WTC11 (cell line): ENCODE measurements around the gene SUCLG2. TPM values are rescaled to one million over a fixed set of nuclear protein-coding genes. Genes with fewer than 3 reads are reported as not detected.
A peak's percentile ranks its signal among the peaks of the same experiment; 100 is the strongest.

Experiments used
- ATAC-seq: fragments of 200-7000 bp; cut with Tn5 transposase; 2 replicates; pipeline ENCODE4 v1.10.0; 2021; ENCODE audit warnings: mild to moderate bottlenecking, moderate library complexity
- CTCF ChIA-PET: fragments of 300-600 bp; sonication (Branson Sonifier 250); formaldehyde crosslinking; loops from one replicate; lab custom pipeline; 2021; ENCODE audit warnings: antibody characterized with exemption; lab: Charles Lee
- POLR2A ChIA-PET: fragments of 350-600 bp; sonication (Branson Sonifier 250); formaldehyde crosslinking; loops from one replicate; lab custom pipeline; 2021; ENCODE audit warnings: antibody characterized with exemption; lab: Charles Lee
- DNase-seq: peaks from one replicate; pipeline ENCODE4 v3.0.0; 2021; ENCODE audit warnings: low spot score
- H3K27ac Mint-ChIP-seq: 2 replicates; pipeline ENCODE4 v1.8.0; 2021; ENCODE audit warnings: mixed read lengths
- H3K27me3 Mint-ChIP-seq: 2 replicates; pipeline ENCODE4 v1.8.0; 2021; ENCODE audit warnings: low read depth, mild to moderate bottlenecking, moderate library complexity, mixed read lengths
- H3K36me3 Mint-ChIP-seq: 2 replicates; pipeline ENCODE4 v1.8.0; 2021; ENCODE audit warnings: mixed read lengths
- H3K4me1 Mint-ChIP-seq: 2 replicates; pipeline ENCODE4 v1.8.0; 2022; ENCODE audit warnings: mixed read lengths
- H3K4me3 Mint-ChIP-seq: 2 replicates; pipeline ENCODE4 v1.8.0; 2021; ENCODE audit warnings: mild to moderate bottlenecking, moderate library complexity, mixed read lengths
- H3K9me3 Mint-ChIP-seq: 2 replicates; pipeline ENCODE4 v1.8.0; 2021; ENCODE audit warnings: mixed read lengths
- FOXJ3 ChIP-seq: sonication (generic); formaldehyde crosslinking; IDR thresholded peaks from 2 replicates; pipeline ENCODE4 v1.9.0; 2021; ENCODE audit warnings: missing genetic modification reagents, mild to moderate bottlenecking, borderline replicate concordance
- IRF2 ChIP-seq: sonication (generic); formaldehyde crosslinking; IDR thresholded peaks from 2 replicates; pipeline ENCODE4 v1.8.0; 2022; ENCODE audit warnings: low read depth, missing genetic modification reagents, borderline replicate concordance
- MXD4 ChIP-seq: fragments of 250-450 bp; sonication (Bioruptor Pico); IDR thresholded peaks from 2 replicates; pipeline ENCODE4 v1.8.0; 2021; ENCODE audit warnings: mild to moderate bottlenecking, moderate library complexity, borderline replicate concordance
- RELA ChIP-seq: sonication (generic); formaldehyde crosslinking; IDR thresholded peaks from 2 replicates; pipeline ENCODE4 v1.8.1; 2022; ENCODE audit warnings: missing genetic modification reagents, mild to moderate bottlenecking, borderline replicate concordance
- RORB ChIP-seq: fragments of 250-450 bp; sonication (Bioruptor Pico); IDR thresholded peaks from 2 replicates; pipeline ENCODE4 v1.9.0; 2021; ENCODE audit warnings: mild to moderate bottlenecking
- ZNF219 ChIP-seq: sonication (generic); formaldehyde crosslinking; IDR thresholded peaks from 2 replicates; pipeline ENCODE4 v1.8.0; 2023; ENCODE audit warnings: missing genetic modification reagents, mild to moderate bottlenecking, borderline replicate concordance
- ZNF396 ChIP-seq: fragments of 250-450 bp; sonication (Bioruptor Pico); IDR thresholded peaks from 2 replicates; pipeline ENCODE4 v1.8.0; 2021; ENCODE audit warnings: mild to moderate bottlenecking, moderate library complexity, borderline replicate concordance
- total RNA-seq: library from RNA; stranded (reverse); gene quantifications from 3 replicates; pipeline ENCODE4 v1.2.3, GENCODE V29; 2021
- TF ChIP-seq, protein P1 (sequence below): fragments of 250-450 bp; sonication (Bioruptor Pico); IDR thresholded peaks from 2 replicates; pipeline ENCODE4 v1.9.0; 2021; ENCODE audit warnings: moderate library complexity, mild to moderate bottlenecking, inconsistent platforms, borderline replicate concordance
- TF ChIP-seq, protein P2 (sequence below): sonication (generic); formaldehyde crosslinking; IDR thresholded peaks from 2 replicates; pipeline ENCODE4 v1.8.1; 2023; ENCODE audit warnings: mild to moderate bottlenecking, moderate library complexity, missing genetic modification reagents
- TF ChIP-seq, protein P3 (sequence below): sonication (generic); formaldehyde crosslinking; IDR thresholded peaks from 2 replicates; pipeline ENCODE4 v1.8.0; 2022; ENCODE audit warnings: mild to moderate bottlenecking, missing genetic modification reagents
- TF ChIP-seq, protein P4 (sequence below): sonication (generic); formaldehyde crosslinking; IDR thresholded peaks from 2 replicates; pipeline ENCODE4 v1.8.1; 2023; ENCODE audit warnings: mild to moderate bottlenecking, missing genetic modification reagents, moderate library complexity
- TF ChIP-seq, protein P5 (sequence below): sonication (generic); formaldehyde crosslinking; IDR thresholded peaks from 2 replicates; pipeline ENCODE4 v1.8.1; 2023; ENCODE audit warnings: mild to moderate bottlenecking, missing genetic modification reagents
- TF ChIP-seq, protein P6 (sequence below): sonication (generic); formaldehyde crosslinking; IDR thresholded peaks from 2 replicates; pipeline ENCODE4 v1.8.1; 2022; ENCODE audit warnings: mild to moderate bottlenecking, moderate library complexity, missing genetic modification reagents
- TF ChIP-seq, protein P7 (sequence below): sonication (generic); formaldehyde crosslinking; IDR thresholded peaks from 2 replicates; pipeline ENCODE4 v1.8.1; 2022; ENCODE audit warnings: mild to moderate bottlenecking, missing genetic modification reagents, moderate library complexity, borderline replicate concordance
- TF ChIP-seq, protein P8 (sequence below): sonication (generic); formaldehyde crosslinking; IDR thresholded peaks from 2 replicates; pipeline ENCODE4 v1.8.1; 2022; ENCODE audit warnings: low read depth, mild to moderate bottlenecking, moderate library complexity, missing genetic modification reagents, borderline replicate concordance

SUCLG2 gene
- total RNA-seq, 1 experiment from 2014 or later = 39.7 TPM

DNA sequence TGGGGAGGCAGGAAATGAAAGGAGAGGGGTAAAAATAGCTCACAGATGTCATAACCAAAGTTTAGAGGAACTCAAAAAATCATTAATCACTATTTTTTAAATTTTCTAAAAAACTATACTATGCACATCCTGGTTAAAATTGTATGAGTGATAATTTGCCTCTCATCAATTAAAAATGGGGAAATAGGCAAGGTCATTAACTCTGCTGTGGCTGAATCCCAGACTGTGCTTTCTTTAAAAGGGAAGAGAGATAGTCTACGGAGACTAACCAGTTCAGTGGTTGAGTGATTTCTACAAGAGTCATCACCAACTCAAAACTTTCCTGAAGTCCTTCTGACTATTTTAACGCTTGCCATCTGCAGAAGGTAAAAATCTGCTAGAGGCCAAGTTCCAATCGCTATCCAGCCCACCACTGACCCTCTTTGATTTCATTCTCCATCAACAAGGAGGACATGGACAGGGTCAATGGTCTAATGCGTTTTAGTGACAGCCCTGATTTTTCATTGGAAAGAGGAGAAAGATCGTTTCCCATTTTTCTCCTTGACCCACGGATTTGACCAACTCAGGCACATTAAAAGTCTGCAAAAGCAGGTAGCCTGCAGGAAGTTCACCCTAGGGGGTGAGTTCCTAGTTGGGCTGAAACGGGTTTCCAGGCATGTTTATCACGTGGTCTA lies 850 bp downstream of the SUCLG2 start:
- H3K4me3 Mint-ChIP-seq = peak overlapping the region; percentile 72

DNA sequence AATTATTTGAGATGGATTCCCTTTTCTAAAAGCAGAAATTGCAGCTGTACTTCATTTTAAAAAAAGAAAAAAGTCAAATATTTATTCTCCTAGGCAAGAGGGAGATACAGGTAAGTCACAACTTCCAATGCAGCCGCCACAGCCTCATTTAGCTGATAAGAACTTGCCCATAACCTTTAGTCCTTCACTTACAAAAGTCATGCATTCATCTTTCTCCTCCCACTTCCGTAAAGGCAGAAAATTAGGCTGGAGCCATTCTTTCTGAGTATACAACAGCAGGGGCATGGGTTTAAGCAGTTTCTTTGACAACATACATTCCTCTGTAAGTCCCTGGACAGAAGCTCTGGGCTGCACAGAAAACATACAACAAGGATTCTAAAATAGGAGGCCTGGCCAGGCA lies 4.3 kb downstream of the SUCLG2 start:
- ChIA-PET POLR2A (no interaction called here), CTCF (no interaction called here)
- TF ChIP-seq RELA = no peak
- TF ChIP-seq, protein P1, sequence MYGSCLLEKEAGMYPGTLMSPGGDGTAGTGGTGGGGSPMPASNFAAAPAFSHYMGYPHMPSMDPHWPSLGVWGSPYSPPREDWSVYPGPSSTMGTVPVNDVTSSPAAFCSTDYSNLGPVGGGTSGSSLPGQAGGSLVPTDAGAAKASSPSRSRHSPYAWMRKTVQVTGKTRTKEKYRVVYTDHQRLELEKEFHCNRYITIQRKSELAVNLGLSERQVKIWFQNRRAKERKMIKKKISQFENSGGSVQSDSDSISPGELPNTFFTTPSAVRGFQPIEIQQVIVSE (CRISPR knock-in tag) = no peak
- TF ChIP-seq, protein P2, sequence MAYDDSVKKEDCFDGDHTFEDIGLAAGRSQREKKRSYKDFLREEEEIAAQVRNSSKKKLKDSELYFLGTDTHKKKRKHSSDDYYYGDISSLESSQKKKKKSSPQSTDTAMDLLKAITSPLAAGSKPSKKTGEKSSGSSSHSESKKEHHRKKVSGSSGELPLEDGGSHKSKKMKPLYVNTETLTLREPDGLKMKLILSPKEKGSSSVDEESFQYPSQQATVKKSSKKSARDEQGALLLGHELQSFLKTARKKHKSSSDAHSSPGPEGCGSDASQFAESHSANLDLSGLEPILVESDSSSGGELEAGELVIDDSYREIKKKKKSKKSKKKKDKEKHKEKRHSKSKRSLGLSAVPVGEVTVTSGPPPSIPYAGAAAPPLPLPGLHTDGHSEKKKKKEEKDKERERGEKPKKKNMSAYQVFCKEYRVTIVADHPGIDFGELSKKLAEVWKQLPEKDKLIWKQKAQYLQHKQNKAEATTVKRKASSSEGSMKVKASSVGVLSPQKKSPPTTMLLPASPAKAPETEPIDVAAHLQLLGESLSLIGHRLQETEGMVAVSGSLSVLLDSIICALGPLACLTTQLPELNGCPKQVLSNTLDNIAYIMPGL (CRISPR knock-in tag) = no peak
- no peak for TF ChIP-seq ZNF396 (CRISPR knock-in tag)
- TF ChIP-seq, protein P3, sequence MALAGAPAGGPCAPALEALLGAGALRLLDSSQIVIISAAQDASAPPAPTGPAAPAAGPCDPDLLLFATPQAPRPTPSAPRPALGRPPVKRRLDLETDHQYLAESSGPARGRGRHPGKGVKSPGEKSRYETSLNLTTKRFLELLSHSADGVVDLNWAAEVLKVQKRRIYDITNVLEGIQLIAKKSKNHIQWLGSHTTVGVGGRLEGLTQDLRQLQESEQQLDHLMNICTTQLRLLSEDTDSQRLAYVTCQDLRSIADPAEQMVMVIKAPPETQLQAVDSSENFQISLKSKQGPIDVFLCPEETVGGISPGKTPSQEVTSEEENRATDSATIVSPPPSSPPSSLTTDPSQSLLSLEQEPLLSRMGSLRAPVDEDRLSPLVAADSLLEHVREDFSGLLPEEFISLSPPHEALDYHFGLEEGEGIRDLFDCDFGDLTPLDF (CRISPR knock-in tag) = no peak
- TF ChIP-seq MXD4 (CRISPR knock-in tag) = no peak
- no peak for TF ChIP-seq RORB
- TF ChIP-seq, protein P4, sequence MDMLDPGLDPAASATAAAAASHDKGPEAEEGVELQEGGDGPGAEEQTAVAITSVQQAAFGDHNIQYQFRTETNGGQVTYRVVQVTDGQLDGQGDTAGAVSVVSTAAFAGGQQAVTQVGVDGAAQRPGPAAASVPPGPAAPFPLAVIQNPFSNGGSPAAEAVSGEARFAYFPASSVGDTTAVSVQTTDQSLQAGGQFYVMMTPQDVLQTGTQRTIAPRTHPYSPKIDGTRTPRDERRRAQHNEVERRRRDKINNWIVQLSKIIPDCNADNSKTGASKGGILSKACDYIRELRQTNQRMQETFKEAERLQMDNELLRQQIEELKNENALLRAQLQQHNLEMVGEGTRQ (CRISPR knock-in tag) = no peak
- no peak for TF ChIP-seq FOXJ3
- TF ChIP-seq, protein P5, sequence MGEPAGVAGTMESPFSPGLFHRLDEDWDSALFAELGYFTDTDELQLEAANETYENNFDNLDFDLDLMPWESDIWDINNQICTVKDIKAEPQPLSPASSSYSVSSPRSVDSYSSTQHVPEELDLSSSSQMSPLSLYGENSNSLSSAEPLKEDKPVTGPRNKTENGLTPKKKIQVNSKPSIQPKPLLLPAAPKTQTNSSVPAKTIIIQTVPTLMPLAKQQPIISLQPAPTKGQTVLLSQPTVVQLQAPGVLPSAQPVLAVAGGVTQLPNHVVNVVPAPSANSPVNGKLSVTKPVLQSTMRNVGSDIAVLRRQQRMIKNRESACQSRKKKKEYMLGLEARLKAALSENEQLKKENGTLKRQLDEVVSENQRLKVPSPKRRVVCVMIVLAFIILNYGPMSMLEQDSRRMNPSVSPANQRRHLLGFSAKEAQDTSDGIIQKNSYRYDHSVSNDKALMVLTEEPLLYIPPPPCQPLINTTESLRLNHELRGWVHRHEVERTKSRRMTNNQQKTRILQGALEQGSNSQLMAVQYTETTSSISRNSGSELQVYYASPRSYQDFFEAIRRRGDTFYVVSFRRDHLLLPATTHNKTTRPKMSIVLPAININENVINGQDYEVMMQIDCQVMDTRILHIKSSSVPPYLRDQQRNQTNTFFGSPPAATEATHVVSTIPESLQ (CRISPR knock-in tag) = no peak
- no peak for TF ChIP-seq ZNF219
- TF ChIP-seq, protein P6, sequence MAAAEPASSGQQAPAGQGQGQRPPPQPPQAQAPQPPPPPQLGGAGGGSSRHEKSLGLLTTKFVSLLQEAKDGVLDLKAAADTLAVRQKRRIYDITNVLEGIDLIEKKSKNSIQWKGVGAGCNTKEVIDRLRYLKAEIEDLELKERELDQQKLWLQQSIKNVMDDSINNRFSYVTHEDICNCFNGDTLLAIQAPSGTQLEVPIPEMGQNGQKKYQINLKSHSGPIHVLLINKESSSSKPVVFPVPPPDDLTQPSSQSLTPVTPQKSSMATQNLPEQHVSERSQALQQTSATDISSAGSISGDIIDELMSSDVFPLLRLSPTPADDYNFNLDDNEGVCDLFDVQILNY (CRISPR knock-in tag) = no peak
- TF ChIP-seq IRF2 = no peak
- TF ChIP-seq, protein P7, sequence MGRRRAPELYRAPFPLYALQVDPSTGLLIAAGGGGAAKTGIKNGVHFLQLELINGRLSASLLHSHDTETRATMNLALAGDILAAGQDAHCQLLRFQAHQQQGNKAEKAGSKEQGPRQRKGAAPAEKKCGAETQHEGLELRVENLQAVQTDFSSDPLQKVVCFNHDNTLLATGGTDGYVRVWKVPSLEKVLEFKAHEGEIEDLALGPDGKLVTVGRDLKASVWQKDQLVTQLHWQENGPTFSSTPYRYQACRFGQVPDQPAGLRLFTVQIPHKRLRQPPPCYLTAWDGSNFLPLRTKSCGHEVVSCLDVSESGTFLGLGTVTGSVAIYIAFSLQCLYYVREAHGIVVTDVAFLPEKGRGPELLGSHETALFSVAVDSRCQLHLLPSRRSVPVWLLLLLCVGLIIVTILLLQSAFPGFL = no peak
- Mint-ChIP-seq H3K4me3 (no peak overlapping the region), H3K27ac (no peak overlapping the region), H3K36me3 (peaks cover 9% of the 10 kb centered on the region), H3K9me3 (0 out of 2 replicates have a peak, but pooled peaks cover 3% of the 10 kb centered on the region), H3K4me1 (peaks cover 35% of the 10 kb centered on the region), H3K27me3 (no peaks in the 10 kb centered on the region)
- no peak for ATAC-seq
- DNase-seq = no peak

More for the DNA sequence above, 850 bp downstream of the SUCLG2 start:
- H3K4me1 Mint-ChIP-seq = peaks cover 40% of the 10 kb centered on the region
- peak overlapping the region; percentile 73 for H3K27ac Mint-ChIP-seq
- ChIA-PET CTCF (no interaction called here), POLR2A (no interaction called here)
- peaks cover 10% of the 10 kb centered on the region; the same call in 1 of the 2 replicates for H3K36me3 Mint-ChIP-seq
- DNase-seq (no peak), ATAC-seq (peak; percentile 8)
- no peaks in the 10 kb centered on the region for H3K27me3 Mint-ChIP-seq
- peaks cover 9% of the 10 kb centered on the region; the same call in 1 of the 2 replicates for H3K9me3 Mint-ChIP-seq
- TF ChIP-seq, protein P4 (CRISPR knock-in tag) = peak; percentile 67; the same call in 1 of the 2 replicates
- TF ChIP-seq, protein P8, sequence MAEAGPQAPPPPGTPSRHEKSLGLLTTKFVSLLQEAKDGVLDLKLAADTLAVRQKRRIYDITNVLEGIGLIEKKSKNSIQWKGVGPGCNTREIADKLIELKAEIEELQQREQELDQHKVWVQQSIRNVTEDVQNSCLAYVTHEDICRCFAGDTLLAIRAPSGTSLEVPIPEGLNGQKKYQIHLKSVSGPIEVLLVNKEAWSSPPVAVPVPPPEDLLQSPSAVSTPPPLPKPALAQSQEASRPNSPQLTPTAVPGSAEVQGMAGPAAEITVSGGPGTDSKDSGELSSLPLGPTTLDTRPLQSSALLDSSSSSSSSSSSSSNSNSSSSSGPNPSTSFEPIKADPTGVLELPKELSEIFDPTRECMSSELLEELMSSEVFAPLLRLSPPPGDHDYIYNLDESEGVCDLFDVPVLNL (CRISPR knock-in tag) = no peak
